Activated CD4-positive, alpha-beta T cell treated with anti-CD3 and anti-CD28 coated beads, Interleukin-2, Interleukin-6, amounts not matched to agents 100 ng/mL and 50 ng/mL, durations not matched to agents 16 hours and 8 hours (primary cell): Measurements from ENCODE around the gene EDN1.

Experiments used
- DNase-seq: peaks from one replicate; pipeline ENCODE4 v3.0.0-alpha.2; 2020

EDN1 gene

DNA sequence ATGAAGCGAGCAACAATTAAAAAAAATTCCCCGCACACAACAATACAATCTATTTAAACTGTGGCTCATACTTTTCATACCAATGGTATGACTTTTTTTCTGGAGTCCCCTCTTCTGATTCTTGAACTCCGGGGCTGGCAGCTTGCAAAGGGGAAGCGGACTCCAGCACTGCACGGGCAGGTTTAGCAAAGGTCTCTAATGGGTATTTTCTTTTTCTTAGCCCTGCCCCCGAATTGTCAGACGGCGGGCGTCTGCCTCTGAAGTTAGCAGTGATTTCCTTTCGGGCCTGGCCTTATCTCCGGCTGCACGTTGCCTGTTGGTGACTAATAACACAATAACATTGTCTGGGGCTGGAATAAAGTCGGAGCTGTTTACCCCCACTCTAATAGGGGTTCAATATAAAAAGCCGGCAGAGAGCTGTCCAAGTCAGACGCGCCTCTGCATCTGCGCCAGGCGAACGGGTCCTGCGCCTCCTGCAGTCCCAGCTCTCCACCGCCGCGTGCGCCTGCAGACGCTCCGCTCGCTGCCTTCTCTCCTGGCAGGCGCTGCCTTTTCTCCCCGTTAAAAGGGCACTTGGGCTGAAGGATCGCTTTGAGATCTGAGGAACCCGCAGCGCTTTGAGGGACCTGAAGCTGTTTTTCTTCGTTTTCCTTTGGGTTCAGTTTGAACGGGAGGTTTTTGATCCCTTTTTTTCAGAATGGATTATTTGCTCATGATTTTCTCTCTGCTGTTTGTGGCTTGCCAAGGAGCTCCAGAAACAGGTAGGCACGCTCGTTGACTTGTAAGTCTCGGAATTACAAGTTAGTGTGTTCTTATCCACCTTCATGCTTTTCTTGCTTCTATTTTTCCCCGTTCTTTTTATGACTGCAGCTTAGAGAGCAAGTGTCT lies at the start of gene EDN1:
EDN1 (plus strand) TSS at position 429 of the 888 bp plus-strand sequence; CDS start at position 698, 269 bp downstream.
- DNase-seq = peak; percentile 69

DNA sequence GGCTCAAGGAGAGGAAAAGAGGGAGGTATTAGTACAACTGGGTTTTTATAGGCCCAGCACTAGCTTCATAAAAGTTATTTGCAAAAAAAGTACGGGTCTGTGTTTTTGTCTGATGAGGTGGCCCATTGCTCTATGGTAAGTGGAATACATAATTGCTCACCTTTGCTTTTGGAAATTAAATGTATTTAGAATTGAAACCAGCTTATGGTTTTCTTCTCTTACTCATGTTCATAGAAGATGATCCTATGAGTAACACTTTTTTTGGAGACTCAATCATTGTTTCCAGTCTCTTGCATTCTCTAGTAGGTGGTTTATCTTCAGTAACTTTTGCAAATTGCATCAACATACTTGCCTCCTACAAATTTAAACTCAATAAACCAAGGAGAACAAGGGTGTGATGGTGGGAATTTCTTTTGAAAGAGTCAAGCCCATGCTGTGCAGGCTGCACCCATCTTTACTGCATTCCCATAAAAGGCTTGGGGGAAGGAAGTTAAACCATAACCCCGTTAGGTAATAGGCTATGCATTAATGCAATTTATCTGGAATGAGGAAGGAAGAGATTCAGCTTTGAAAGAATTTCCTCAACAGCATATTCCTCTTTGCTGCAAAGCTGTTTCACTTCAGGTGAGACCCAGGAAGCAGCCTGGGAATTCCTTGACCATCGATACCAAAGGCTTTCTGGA lies 48.5 kb upstream of the EDN1 start:
- peak; percentile 12 for DNase-seq

DNA sequence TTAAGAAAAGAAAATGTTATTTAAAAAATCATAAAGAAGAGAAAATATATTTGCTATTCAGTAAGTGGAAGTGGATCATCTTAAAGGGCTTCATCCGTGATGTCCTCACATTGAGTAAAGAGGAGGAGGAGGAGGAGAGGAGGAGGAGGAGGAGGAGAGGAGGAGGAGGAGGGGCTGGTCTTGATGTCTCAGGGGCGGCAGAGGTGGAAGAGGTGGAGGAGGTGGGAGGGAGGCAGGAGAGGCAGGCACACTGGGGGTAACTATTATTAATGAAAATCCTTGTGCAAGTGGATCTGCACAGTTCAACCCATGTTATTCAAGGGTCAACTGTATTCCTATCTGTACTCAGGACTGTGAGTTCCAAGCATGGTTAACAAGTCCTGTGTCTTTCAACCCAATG lies 47.0 kb upstream of the EDN1 start:
- no peak for DNase-seq

DNA sequence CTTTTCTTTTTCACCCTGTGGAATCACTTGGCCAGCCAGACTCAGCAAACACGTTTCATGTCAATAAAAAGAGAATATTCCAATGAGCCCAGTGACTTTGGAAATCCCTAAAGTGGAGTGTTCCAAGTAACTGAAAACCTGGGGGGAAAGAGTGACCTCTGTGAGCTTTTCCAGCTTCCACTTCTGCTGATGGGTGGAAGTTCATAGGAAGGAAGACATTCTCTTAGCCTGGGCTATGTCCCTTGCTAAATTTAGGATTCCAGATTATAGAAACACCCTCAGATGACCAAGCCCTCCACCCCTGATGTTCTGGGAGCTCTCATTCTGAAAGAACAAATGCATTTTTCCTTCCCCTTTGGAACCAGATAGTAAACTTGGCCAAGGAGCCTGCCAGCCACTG lies 44.8 kb upstream of the EDN1 start:
- no peak for DNase-seq

DNA sequence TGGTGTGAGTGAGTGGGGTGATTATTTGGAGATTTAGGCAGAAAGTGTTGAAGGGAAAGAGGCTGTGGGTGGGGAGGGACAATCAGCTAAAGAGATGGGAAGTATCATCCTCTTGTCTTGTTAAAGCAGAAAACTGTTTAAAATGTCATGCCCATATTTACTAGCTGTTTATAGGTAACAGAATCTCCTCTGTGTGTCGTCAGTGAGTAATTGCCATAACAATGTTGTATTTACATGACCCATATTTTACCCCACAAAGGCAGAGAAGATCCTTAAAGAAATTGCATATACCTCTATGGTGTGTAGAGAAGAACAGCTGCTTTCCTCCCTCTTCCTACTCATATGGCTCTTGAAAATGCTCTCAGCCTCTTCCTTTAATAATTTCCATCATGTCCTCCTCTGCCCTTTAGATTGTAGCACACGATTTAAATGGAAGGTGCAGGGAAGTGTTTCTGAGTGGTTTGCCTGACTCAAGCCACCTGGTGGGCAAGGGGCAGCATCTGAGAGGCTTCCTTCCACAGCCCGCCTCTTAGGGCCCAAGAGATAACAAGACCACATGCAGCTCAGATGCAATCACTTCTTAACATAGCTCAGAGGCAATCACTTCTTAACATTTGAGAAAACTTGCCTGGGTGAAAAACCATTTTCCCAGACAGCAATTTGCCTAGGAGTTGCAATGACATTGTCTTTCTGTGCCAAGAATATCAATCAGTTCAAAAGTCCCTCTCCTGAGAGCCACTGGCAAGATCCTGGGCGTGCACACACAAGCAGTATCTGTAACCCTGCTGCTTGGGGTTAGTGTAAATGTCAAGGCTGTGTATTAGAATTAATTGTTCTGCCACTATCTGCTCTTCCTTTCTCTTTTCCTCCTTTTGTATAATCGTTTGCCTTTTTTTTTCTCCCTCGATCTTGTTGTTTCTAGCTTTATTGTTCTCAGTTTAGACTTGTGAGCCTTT lies 44.1 kb upstream of the EDN1 start:
- DNase-seq = no peak

DNA sequence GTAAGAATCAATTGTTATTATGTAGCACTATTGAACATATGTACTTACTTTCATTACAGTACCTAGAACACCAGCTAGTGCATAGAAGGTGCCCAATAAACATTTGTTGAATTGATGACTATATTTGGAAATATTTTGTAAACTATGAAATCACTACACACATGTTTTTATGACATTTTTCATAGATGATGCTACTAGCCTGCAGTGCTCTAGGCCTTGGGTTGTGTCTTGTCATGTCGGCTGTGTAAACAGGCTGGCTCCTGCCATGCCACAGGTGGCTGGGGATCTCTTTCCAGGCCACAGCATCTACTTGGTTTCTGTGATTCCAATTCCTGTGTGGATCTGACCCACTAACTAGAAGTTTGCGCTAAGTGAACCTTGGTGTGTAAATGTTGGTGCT lies 43.3 kb upstream of the EDN1 start:
- DNase-seq = no peak

DNA sequence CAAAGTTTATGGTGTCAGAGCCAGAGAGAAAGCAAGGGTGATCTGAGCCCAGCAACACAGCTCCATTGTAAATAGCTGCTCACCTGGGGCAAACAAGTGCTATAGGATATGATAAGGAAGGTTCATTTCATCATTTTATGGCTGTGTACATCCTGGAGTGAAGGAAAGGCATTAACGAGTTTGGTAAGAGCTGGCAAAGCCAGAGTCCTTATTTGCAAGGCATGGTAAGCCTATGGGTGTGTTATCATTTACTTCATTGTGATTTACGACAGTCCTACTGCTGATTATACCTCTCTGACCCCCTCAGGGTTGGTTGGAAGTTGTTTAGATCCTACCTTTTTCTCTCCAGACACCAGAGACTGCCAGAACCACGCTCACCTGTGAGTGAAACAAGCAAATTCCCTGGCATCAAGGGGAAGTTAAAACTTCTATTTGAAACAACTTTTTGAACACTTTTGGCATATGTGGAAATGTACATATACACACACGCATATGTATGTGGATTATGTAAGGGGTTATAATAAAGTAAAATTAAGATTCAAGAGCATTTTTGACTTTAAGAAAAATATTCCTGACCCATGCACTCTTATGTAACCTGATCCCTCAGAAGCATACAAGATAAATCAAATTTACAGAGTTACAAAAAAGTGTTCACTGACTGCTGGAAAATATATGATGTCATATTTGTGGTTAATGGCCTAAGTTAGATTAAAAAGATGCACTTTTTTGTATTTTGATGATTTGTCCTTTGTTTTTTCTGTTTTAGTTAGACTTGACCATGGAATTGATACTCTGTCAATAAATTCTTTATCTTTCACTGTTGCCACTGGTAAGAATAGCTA lies 40.4 kb upstream of the EDN1 start:
- no peak for DNase-seq

DNA sequence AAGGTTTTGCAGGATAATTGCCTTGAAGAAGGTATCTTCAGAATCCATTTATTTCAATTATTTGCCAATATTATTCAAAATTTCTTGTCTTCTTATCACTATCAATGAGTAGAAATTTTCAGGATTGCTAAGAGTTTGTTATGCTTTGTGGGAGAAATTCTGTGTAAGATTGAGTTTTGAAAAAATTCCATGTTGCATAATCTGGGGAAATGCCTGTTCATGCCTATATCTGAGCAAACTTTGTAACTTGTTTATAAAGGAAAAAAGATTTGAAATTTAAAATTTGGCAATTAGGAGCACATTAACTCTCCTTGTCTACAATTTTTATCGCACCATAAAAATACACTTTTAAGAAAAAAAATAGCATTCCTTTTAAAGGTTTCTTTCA lies 39.8 kb upstream of the EDN1 start:
- DNase-seq = no peak

DNA sequence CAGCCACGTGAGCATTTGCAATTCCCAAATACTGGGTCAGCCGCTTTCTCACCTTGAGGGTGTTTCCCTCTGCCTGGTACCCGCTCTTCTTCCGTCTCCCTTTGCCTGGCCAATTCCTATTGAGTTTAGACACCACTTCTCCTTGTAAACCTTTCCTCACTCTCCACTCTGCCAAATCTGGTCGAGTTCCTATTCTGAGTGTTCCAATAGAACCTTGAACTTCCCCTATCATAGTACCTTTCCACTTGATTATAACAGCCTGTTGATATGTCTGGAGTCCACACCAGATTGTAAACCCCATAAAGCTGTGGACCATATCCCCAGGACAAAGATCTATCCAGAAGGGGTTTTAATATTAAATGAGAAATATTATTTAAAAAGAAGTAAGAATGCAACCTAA lies 36.0 kb upstream of the EDN1 start:
- DNase-seq = no peak

DNA sequence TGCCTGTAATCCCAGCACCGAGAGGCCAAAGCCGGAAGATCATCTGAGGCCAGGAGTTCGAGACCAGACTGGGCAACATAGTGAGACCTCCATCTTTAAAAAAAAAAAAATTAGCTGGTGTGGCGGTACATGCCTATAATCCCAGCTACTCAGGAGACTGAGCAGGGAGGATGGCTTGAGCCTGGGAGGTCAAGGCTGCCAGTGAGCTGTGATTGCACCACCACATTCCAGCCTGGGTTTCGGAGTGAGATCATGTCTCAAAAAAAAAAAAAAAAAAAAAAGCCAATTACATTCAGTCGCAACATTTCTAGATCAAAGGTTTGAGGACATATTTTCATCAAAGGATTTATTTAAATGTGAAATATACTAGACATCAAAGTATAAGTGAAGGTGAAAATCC lies 32.0 kb upstream of the EDN1 start:
- no peak for DNase-seq

DNA sequence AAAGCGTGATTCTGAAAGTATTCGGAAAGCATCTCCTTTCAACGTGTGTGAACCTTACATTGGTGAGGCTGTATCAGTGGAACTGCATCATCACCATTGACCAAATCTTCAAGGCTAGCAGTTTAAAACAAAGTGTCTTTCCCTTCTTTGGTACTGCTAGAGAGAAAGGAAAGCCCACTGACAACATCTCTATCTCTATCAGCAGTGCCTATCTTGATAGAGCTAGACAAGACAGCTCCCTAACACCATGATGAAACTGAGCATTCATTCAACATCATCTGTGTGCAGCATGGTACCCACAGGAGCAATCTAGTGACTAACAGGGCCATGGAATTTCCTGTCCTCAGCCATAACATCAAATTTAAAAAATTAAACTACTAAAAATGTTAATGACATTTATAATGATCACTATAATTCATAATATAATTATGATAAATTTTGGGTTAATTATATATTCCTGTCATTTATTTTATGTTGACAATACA lies 31.5 kb upstream of the EDN1 start:
- no peak for DNase-seq

DNA sequence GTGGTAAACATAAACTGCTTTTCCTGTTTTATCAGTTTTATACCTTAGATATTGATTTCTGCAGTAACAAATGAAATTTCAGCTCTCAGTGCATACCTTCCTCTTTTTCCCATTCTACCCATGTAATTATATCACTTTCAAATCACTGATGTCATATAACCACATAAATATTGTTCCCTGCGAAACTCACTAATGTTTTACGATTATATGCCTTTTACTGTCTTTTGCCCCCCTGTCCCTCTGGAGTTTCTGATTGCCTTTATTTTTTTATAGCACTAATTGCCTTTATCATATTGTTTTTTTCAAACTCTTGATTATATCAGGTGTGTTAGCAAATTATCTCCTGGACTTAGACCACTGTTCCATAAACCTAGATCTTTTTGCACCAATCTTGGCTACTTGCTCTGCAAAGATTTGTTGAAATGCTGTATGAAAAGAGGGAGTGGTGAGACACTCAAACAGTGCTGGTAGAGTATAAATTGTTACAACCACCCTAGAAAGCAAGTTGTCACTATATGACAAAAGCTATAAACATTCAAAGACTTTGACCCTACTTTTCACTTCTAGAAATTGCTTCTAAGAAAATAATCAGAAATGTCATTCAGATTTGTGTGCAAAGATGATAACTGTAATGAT lies 29.6 kb upstream of the EDN1 start:
- no peak for DNase-seq

DNA sequence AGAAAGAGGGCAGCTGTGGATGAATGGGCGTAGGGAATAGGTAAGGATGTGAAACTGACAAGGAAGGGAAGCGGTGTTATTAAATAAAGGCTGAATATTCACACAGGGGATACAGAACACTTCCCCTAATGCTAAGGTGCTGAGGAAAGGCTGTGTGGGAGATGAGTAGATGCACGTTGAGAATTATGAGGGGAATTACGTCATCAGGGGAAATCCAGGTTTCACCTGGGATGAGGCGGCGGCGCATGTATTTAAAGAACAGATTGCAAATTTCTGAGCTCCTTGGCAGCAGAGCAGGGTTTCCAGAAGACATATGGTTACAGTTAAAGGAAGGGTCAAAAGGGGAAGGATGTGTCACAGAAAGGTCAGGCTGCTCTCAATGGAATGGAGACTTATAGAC lies 28.7 kb upstream of the EDN1 start:
- no peak for DNase-seq

DNA sequence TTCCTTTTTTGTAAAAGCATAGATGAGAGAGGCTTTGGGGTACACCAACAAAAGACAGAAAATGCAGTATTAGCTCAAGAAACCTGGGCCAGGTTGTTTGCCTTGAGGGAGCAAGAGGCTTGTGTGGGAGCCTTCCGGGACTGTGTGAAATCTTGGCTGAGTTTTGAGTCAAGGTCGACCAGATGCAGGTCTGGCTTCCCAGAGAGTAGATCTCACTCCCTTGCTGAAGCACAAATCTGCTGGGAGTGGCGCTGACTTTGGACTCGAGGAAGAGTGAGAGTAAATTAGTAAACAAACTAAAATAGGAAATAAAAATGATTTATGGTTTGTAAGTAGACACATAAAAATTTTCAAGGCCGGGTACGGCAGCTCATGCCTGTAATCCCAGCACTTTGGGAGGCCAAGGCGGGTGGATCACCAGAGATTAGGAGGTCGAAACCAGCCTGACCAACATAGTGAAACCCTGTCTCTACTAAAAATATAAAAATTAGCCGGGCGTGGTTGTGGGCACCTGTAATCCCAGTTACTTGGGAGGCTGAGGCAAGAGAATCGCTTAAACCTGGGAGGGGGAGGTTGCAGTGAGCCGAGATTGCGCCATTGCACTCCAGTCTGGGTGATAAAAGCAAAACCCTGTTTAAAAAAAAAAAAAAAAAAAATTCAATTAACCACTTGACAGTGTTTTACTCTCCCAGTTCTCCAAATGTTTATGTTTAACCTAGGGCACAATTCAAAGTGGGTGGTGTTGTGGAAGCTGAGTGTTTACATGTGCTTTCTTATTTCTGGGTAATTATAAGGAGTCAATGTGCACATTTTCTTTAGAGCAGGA lies 27.7 kb upstream of the EDN1 start:
- DNase-seq = no peak

DNA sequence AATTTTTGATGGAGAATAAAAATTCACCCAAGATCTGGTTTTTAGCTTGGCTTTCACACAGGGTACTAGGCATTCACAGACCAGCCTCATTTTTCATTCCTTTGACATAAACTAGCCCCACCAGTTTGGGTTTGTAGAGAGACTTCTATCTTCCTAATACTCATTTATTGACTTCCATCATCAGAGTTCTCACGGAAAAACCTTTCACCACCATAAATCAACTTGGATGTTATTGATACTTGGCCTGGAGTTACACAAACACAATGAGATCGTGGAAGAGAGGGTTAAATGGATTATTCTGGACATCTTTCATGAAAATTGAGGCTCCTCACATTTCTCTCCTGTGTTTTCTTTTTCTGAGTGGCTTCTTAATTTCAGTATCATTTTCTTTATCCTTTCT lies 26.8 kb upstream of the EDN1 start:
- DNase-seq = no peak

DNA sequence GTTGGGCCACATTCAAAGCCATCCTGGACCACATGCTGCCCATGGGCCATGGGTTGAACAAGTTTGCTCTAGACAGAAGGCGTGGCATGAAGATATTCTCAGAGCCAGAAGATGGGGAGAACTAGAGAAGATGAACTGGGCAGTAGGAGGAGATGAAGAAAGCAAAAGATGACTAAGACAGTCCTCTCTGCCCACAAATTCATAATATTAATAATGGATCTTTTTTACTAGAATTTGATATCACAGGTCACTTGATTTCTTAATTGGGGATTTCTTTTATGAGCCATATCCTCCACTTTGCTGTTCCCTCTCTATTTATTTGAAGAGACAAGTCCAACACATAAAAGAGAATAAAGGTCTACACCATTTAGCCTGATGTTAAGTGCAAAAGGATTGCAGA lies 25.5 kb upstream of the EDN1 start:
- no peak for DNase-seq

DNA sequence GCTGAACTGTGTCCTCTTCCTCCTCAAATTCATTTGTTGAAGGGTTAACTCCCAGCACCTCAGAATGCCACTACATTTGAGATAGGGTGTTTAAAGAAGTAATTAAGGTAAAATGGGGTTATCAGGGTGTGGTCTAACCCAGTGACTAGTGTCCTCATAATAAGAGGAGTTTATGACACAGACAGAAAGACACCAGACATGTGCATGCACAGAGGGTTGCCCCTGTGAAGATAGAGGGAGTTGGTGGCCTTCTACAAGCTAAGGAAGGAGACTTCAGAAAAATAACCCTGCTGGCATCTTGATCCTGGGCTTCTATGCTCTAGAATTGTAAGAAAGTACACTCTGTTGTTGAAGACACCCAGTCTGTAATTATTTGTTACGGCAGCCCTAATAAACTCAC lies 24.9 kb upstream of the EDN1 start:
- no peak for DNase-seq

DNA sequence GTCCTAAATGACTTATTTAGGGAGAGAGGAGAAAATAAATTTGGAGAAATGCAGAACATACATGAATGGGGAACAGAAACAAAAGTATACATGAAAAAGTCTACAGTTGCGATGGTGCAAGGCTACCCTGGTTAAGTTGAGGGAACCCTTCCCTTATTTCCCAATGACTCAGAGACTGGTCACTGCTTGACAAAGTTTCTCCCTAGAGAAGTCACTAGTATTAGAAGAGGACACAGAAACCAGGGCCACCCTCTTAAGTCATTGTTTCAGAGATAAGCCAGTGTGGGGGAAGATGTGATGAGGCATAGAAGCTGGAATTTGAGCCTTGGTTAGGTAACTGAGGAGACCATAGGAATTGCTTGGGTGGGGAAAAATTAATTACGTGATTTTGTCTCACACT lies 24.4 kb upstream of the EDN1 start:
- no peak for DNase-seq

DNA sequence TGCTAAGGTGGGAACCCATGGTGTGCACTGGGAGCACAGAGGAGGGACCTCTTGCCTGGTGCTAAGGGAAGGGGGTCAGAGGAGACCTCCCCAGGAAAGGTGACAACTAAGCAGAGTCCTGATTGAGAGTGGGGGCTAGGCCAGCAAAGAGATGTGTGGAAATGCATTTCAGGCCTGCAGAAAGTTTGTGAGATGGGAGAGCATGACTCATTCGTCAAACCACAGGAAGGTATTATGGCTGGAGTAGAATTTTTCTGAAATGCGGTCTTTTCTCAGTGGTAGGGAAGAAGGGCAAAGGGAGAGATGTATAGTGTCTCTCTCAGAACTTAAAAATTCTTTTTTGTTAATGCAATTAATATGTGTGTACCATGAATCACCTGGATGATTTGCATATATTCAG lies 23.6 kb upstream of the EDN1 start:
- peak; percentile 18 for DNase-seq

DNA sequence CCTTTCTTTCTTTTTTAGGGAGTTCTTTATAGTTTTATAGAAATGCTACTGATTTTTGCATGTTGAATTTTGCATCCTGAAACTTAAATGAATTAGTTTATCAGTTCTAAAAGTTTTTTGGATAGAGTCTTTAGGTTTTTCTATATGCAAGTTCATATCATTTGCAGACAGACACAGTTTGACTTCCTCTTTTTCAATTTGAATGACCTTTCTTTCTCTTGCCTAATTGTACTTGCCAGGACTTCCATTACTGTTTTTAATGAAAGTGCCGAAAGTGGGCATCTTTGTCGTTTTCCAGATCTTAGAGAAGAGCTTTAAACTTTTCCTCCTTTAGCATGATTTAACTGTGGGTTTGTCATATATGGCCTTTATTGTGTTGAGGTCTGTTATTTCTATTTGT lies 21.1 kb upstream of the EDN1 start:
- DNase-seq = no peak
